Osteoblast (primary cell): Measurements from ENCODE around the gene TNFRSF1B. TPM values are rescaled to one million over a fixed set of nuclear protein-coding genes. Genes with fewer than 3 reads are reported as not detected.

Experiments
- DNase-seq: peaks from one replicate; pipeline ENCODE4 v3.0.0; 2011; ENCODE audit warnings: low spot score, mixed read lengths; ENCODE audit not compliant: insufficient read length; ENCODE audit errors: missing footprints
- H2AFZ ChIP-seq: 2 replicates; pipeline ENCODE4 v1.6.0; 2011; ENCODE audit warnings: mild to moderate bottlenecking, low read length
- H3K27ac ChIP-seq: 2 replicates; pipeline ENCODE4 v1.5.1; 2011; ENCODE audit warnings: mild to moderate bottlenecking, low read depth, low read length, moderate library complexity
- H3K27me3 ChIP-seq: 2 replicates; pipeline ENCODE4 v1.6.0; 2012; ENCODE audit warnings: mild to moderate bottlenecking, control low read depth, inconsistent platforms, low read length, moderate library complexity; ENCODE audit not compliant: insufficient read depth
- H3K36me3 ChIP-seq: 2 replicates; pipeline ENCODE4 v1.5.1; 2011; ENCODE audit warnings: mild to moderate bottlenecking, low read length, control low read depth, moderate library complexity; ENCODE audit not compliant: insufficient read depth
- H3K4me1 ChIP-seq: 2 replicates; pipeline ENCODE4 v1.5.1; 2011; ENCODE audit warnings: mild to moderate bottlenecking, low read length, control low read depth, moderate library complexity; ENCODE audit not compliant: insufficient read depth
- H3K4me2 ChIP-seq: 2 replicates; pipeline ENCODE4 v1.6.0; 2011; ENCODE audit warnings: mild to moderate bottlenecking, low read length; ENCODE audit not compliant: insufficient read depth
- H3K4me3 ChIP-seq: fragments of 200-600 bp; sonication (generic); 3 replicates; pipeline ENCODE4 v1.5.1; 2012; ENCODE audit warnings: mild to moderate bottlenecking, low read length, inconsistent platforms; ENCODE audit not compliant: insufficient read depth
- H3K79me2 ChIP-seq: 2 replicates; pipeline ENCODE4 v1.6.0; 2012; ENCODE audit warnings: mild to moderate bottlenecking, low read length, control low read depth, inconsistent platforms; ENCODE audit not compliant: insufficient read depth
- H3K9me3 ChIP-seq: 2 replicates; pipeline ENCODE4 v1.5.1; 2011; ENCODE audit warnings: low read depth, low read length, control low read depth
- H4K20me1 ChIP-seq: 2 replicates; pipeline ENCODE4 v1.6.0; 2012; ENCODE audit warnings: mild to moderate bottlenecking, low read length, control low read depth; ENCODE audit not compliant: insufficient read depth
- CTCF ChIP-seq: IDR thresholded peaks from 2 replicates; pipeline ENCODE4 v1.5.1; 2011; ENCODE audit warnings: mild to moderate bottlenecking, low read depth, low read length, moderate library complexity; ENCODE audit errors: extremely low read depth
- total RNA-seq: library from RNA; depleted of rRNA; stranded (reverse); fragments of >200 nt; gene quantifications from 2 replicates; pipeline ENCODE4 v1.2.3, GENCODE V29; 2012

TNFRSF1B gene
- total RNA-seq, 1 donor = 12.7 TPM

GRCh38 chr1:12195416-12195815 lies 28.6 kb downstream of the TNFRSF1B start:
- H3K4me3 ChIP-seq = no peak overlapping the region
- peaks cover 22% of the 10 kb centered on the region for H3K36me3 ChIP-seq
- no peaks in the 10 kb centered on the region for H3K79me2 ChIP-seq
- no peaks in the 10 kb centered on the region for H3K9me3 ChIP-seq
- H3K4me2 ChIP-seq = no peak overlapping the region
- H3K27me3 ChIP-seq = no peaks in the 10 kb centered on the region
- TF ChIP-seq CTCF = no peak
- H2AFZ ChIP-seq = no peak overlapping the region
- no peaks in the 10 kb centered on the region for H3K4me1 ChIP-seq
- no peaks in the 10 kb centered on the region for H4K20me1 ChIP-seq
- H3K27ac ChIP-seq = no peak overlapping the region
- peak; percentile 58 for DNase-seq

- H3K4me2 ChIP-seq = no peak overlapping the region
- H3K4me3 ChIP-seq = no peak overlapping the region
- H3K4me1 ChIP-seq = no peaks in the 10 kb centered on the region
- H3K27ac ChIP-seq = no peak overlapping the region
- TF ChIP-seq CTCF = no peak
- H3K79me2 ChIP-seq = no peaks in the 10 kb centered on the region
- H4K20me1 ChIP-seq = no peaks in the 10 kb centered on the region
- no peaks in the 10 kb centered on the region for H3K9me3 ChIP-seq
- H2AFZ ChIP-seq = no peak overlapping the region
- H3K36me3 ChIP-seq = peaks cover 22% of the 10 kb centered on the region
- H3K27me3 ChIP-seq = no peaks in the 10 kb centered on the region
- DNase-seq = peak; percentile 77
These were observed 30.1 kb downstream of the TNFRSF1B start for GRCh38 chr1:12196641-12197482.

GRCh38 chr1:12197483-12197880 lies 30.7 kb downstream of the TNFRSF1B start:
- H3K9me3 ChIP-seq = no peaks in the 10 kb centered on the region
- H3K27me3 ChIP-seq = no peaks in the 10 kb centered on the region
- no peaks in the 10 kb centered on the region for H4K20me1 ChIP-seq
- no peak for TF ChIP-seq CTCF
- H2AFZ ChIP-seq = no peak overlapping the region
- peak; percentile 68 for DNase-seq
- H3K4me1 ChIP-seq = no peaks in the 10 kb centered on the region
- peaks cover 29% of the 10 kb centered on the region for H3K36me3 ChIP-seq
- H3K4me2 ChIP-seq = no peak overlapping the region
- H3K79me2 ChIP-seq = no peaks in the 10 kb centered on the region
- no peak overlapping the region for H3K27ac ChIP-seq
- no peak overlapping the region for H3K4me3 ChIP-seq

- no peaks in the 10 kb centered on the region for H3K27me3 ChIP-seq
- no peak overlapping the region for H3K4me2 ChIP-seq
- peaks cover 19% of the 10 kb centered on the region for H3K36me3 ChIP-seq
- no peaks in the 10 kb centered on the region for H4K20me1 ChIP-seq
- no peak overlapping the region for H3K27ac ChIP-seq
- no peaks in the 10 kb centered on the region for H3K4me1 ChIP-seq
- H3K4me3 ChIP-seq = no peak overlapping the region
- no peak overlapping the region for H2AFZ ChIP-seq
- TF ChIP-seq CTCF = no peak
- DNase-seq = peak; percentile 79
- no peaks in the 10 kb centered on the region for H3K9me3 ChIP-seq
- no peaks in the 10 kb centered on the region for H3K79me2 ChIP-seq
These were observed 33.4 kb downstream of the TNFRSF1B start for GRCh38 chr1:12200208-12200607.
